Transverse colon (tissue), 4 donors: ENCODE data around the gene CCDC9B.

Experiments
- EP300 ChIP-seq: sonication (generic); formaldehyde crosslinking; IDR thresholded peaks from one replicate; pipeline ENCODE4 v1.6.1; 2017; ENCODE audit warnings: antibody characterized with exemption, low read depth
- POLR2A ChIP-seq: fragments of 450-650 bp; IDR thresholded peaks from one replicate; pipeline ENCODE4 v1.6.1; 2016; ENCODE audit warnings: antibody characterized with exemption, mild to moderate bottlenecking, moderate library complexity
- POLR2AphosphoS5 ChIP-seq, 3 donors: sonication (generic); formaldehyde crosslinking; IDR thresholded peaks; one replicate each; pipeline ENCODE4 v1.6.1; 2016; ENCODE audit warnings: antibody characterized with exemption in 3 of 3
- TF ChIP-seq, protein P1 (sequence below), 5 experiments: fragments of 200-600 bp in 3 of 5; fragments of 450-650 bp in 2 of 5; sonication (generic) in 3 of 5; IDR thresholded peaks; 1 replicate in 2 of 5; 2 replicates in 3 of 5; pipeline ENCODE4 v1.5.1; 2016 to 2017; ENCODE audit warnings: antibody characterized with exemption in 5 of 5, inconsistent platforms in 3 of 5, mild to moderate bottlenecking in 2 of 5, moderate library complexity in 1 of 5

GRCh38 chr15:40320409-40320808, 20.3 kb downstream of the CCDC9B start:
- TF ChIP-seq EP300 (no peak), POLR2AphosphoS5 (IDR thresholded peaks at IDR 0.05) (no peak), POLR2A (no peak)
- TF ChIP-seq, protein P1, sequence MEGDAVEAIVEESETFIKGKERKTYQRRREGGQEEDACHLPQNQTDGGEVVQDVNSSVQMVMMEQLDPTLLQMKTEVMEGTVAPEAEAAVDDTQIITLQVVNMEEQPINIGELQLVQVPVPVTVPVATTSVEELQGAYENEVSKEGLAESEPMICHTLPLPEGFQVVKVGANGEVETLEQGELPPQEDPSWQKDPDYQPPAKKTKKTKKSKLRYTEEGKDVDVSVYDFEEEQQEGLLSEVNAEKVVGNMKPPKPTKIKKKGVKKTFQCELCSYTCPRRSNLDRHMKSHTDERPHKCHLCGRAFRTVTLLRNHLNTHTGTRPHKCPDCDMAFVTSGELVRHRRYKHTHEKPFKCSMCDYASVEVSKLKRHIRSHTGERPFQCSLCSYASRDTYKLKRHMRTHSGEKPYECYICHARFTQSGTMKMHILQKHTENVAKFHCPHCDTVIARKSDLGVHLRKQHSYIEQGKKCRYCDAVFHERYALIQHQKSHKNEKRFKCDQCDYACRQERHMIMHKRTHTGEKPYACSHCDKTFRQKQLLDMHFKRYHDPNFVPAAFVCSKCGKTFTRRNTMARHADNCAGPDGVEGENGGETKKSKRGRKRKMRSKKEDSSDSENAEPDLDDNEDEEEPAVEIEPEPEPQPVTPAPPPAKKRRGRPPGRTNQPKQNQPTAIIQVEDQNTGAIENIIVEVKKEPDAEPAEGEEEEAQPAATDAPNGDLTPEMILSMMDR (IDR thresholded peaks at IDR 0.05), result no peak
